ENCODE data around the gene APOC1.

The APOC1 gene

DNA sequence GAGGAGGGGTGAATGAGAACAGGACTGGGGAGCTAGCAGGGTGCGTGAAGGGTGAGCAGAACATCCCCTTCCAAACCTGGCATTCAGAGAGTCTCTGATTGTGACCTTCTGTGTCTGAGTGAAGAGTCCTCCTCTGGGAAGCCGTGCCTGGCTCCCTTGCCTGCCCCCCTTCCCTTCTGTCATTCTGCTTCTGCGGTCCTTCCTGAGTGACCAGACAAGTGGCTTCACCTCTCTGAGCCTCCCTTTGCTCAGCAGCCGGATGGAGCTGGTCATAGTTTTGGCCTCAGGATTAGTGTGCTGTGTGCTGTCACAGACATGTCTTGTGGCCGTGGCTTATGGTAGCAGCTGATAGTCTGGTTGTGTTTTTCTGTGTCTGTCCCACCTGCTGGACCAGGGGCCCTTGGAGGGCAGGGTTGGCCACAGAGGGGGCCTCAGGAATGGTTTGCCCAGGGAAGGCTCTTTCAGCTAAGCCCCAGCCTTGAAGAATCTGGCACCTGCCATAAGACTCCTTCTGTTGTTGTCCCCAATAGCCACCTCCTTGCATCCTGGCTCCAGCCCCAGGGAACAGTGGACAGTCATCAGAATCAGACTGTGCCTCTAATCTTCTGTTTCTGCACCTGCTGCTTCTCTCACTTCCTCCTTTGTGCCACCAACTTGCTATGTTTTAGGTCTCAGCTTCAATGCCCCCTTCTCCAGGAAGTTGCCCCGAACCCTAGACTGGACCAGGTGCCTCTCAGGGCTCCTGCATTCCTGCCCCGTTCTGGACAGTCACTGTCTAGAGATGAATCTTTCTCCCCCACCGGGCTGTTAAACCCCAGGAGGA, 46.7 kb downstream of the APOC1 start:
- DNase-seq (ENCODE audit: low spot score): no peak
- Histone ChIP-seq H3K27ac (no peak overlapping the region), H3K4me3 (no peak overlapping the region)
- TF ChIP-seq, protein P1, sequence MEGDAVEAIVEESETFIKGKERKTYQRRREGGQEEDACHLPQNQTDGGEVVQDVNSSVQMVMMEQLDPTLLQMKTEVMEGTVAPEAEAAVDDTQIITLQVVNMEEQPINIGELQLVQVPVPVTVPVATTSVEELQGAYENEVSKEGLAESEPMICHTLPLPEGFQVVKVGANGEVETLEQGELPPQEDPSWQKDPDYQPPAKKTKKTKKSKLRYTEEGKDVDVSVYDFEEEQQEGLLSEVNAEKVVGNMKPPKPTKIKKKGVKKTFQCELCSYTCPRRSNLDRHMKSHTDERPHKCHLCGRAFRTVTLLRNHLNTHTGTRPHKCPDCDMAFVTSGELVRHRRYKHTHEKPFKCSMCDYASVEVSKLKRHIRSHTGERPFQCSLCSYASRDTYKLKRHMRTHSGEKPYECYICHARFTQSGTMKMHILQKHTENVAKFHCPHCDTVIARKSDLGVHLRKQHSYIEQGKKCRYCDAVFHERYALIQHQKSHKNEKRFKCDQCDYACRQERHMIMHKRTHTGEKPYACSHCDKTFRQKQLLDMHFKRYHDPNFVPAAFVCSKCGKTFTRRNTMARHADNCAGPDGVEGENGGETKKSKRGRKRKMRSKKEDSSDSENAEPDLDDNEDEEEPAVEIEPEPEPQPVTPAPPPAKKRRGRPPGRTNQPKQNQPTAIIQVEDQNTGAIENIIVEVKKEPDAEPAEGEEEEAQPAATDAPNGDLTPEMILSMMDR (IDR thresholded peaks at IDR 0.05): no peak

DNA sequence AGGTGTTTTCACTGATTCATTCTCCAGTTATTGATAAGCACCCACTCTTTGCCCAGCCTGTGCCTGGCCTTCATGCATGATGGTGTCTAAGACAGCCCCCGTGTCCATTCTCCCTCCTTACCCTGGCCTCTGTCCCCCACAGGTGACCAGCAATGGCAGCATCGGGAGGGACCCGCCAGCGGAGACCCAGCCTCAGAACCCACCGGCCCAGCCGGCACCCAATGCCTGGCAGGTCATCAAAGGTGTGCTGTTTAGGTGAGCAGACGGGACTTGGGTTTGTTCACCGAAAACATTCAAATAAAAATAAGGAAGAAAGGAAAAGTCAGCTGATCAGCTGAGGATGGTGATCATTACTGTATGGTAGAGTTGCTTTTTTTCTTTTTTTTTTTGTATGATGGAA, 47.4 kb downstream of the APOC1 start:
- TF ChIP-seq, protein P1 (IDR thresholded peaks at IDR 0.05): no peak
- Histone ChIP-seq H3K4me3 (no peak overlapping the region), H3K27ac (no peak overlapping the region)
- no peak for DNase-seq (ENCODE audit: low spot score)

DNA sequence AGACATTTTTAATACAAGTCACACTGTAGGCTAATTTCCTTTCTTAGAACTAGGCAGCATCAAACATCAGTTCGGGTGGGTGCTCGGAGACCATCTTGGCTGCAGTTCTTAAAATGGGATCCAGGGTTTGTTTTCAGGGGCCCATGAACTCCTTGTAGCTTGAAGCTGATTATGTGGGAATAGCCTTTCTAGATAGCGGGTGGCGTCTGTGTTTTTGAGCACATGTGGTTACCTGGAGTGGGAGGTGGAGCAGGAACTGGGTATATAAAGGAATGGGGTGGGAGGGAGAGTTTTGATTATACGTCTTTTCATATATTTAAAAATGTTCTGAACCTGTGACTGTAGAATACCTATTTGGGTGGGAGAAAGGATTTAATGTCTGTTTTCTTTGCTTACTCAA, 53.7 kb downstream of the APOC1 start:
- H3K4me3 ChIP-seq: no peak overlapping the region
- no peak for DNase-seq (ENCODE audit: low spot score)
- TF ChIP-seq, protein P1 (IDR thresholded peaks at IDR 0.05): no peak
- no peak overlapping the region for H3K27ac ChIP-seq

DNA sequence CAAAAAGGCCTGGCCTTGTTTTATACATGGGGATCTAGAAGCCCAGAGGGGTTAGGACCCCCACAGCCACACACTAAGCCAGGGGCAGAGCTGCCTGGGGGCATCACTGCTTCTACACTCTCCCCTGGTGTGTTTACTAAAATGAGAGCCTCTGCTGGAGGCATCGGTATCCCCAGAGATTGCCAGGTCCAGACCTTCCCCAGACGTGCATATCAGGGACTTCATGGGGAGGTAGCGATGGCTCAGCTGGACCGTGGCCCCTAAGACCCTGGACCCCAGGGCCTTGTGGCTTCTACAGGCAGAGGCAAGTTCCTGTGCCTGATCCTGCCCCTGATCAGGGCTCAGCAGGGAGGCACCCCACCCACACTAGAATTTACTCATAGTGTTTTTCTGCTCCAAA, 54.3 kb downstream of the APOC1 start:
- TF ChIP-seq, protein P1 (IDR thresholded peaks at IDR 0.05): no peak
- no peak overlapping the region for H3K27ac ChIP-seq
- H3K4me3 ChIP-seq: no peak overlapping the region
- DNase-seq (ENCODE audit: low spot score): no peak
